Activated CD4-positive, alpha-beta T cell treated with anti-CD3 and anti-CD28 coated beads, Interleukin-2, amount 50 U/mL, for 4 hours (primary cell): Measurements from ENCODE around the gene TMEM11.

Experiments
- DNase-seq, 2 experiments: peaks; one replicate each; pipeline ENCODE4 v3.0.0-alpha.2; 2020

The TMEM11 gene

DNA sequence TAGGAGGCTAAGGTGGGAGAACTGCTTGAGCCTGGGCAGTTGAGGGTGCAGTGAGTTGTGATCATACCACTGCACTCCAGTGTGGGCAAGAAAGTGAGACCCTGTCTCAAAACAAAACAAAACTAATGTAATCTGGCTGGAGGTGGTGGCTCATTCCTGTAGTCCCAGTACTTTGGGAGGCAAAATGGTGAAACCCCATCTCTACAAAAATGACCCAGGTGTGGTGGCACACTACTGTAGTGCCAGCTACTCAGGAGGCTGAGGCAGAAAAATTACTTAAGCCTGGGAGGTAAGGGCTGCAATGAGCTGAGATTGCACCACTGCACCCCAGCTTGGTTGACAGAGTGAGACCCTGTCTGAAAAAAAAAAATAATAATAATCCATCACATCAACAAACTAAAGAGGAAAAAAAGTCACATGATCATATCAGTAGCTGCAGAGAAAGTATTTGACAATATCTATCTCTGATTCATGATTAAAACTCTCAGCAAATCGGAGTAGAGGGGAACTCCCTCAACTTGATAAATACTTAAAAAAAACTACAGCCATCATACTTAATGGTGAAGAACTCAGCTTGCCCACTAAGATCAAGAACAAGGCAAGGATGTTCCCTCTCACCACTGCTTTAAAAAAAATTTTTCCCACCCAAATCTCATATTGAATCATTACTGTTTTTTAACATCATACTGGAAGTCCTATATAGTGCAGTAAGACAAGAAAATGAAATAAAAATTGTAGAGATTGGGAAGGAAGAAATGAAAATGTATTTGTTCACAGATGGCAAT, 56.2 kb downstream of the TMEM11 start:
- no peak for DNase-seq

DNA sequence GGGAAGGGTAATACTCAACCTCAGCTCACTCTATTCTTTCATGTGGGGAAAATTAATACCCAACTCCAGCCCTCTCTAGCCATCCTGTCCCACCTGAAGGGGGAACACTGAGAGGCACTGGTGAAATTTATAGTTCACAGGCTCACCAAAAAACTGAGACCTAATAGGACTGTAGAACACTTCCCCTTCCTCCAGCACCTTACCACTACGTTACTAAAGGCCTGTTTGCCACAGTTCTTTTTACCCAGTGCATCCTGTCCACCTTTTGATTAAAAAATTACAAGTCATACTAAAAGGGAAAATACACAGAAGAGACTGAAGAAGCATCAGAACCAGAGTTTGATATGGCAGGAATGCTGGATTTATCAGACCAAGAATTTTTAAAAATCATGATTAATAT, 61.2 kb downstream of the TMEM11 start:
- DNase-seq = no peak

DNA sequence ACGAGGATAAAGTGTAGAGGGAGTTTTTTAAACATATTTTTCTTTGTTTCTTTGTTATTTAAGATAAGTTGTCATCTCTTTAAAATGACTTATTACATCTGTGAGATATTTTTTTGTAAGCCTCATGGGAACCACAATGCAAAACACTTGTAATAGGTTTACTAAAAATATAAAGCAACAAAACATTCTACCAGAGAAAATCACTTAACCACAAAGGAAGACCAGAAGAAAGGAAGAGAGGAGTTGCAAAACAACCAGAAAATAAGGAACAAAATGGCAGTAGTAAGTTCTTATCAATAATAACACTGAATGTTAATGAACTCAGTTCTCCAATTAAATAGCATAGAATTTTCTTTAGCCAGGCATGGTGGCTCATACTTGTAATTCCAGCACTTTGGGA, 64.3 kb downstream of the TMEM11 start:
- no peak for DNase-seq
